Trophoblast cell (in vitro differentiated cells and primary cell): ENCODE data around the gene FRY.
A peak's percentile ranks its signal among the peaks of the same experiment; 100 is the strongest.

Source experiments
- DNase-seq, 2 donors: peaks; one replicate each; pipeline ENCODE4 v3.0.0-alpha.2; 2016
- H2AFZ ChIP-seq: 2 replicates; pipeline ENCODE4 v1.6.1; 2013; ENCODE audit warnings: low read length, moderate library complexity, mild to moderate bottlenecking; ENCODE audit not compliant: insufficient read depth, poor library complexity
- H2AK5ac ChIP-seq: 2 replicates; pipeline ENCODE4 v1.6.1; 2013; ENCODE audit warnings: mild to moderate bottlenecking, low read length
- H2BK120ac ChIP-seq: 2 replicates; pipeline ENCODE4 v1.6.1; 2013; ENCODE audit warnings: low read length, mild to moderate bottlenecking, moderate library complexity; ENCODE audit not compliant: insufficient read depth, poor library complexity
- H2BK12ac ChIP-seq: 2 replicates; pipeline ENCODE4 v1.6.1; 2013; ENCODE audit warnings: mild to moderate bottlenecking, low read length, moderate library complexity
- H2BK5ac ChIP-seq: 2 replicates; pipeline ENCODE4 v1.6.1; 2013; ENCODE audit warnings: low read length, low read depth, moderate library complexity, mild to moderate bottlenecking; ENCODE audit not compliant: poor library complexity
- H3K14ac ChIP-seq: 2 replicates; pipeline ENCODE4 v1.6.1; 2013; ENCODE audit warnings: mild to moderate bottlenecking, low read length
- H3K18ac ChIP-seq: 2 replicates; pipeline ENCODE4 v1.6.1; 2013; ENCODE audit warnings: mild to moderate bottlenecking, low read length
- H3K23ac ChIP-seq: 2 replicates; pipeline ENCODE4 v1.6.1; 2013; ENCODE audit warnings: low read length
- H3K27ac ChIP-seq: 2 replicates; pipeline ENCODE4 v1.5.1; 2013; ENCODE audit warnings: low read depth, mild to moderate bottlenecking, inconsistent platforms, low read length, moderate library complexity
- H3K27me3 ChIP-seq: 2 replicates; pipeline ENCODE4 v1.6.1; 2013; ENCODE audit warnings: inconsistent platforms, mild to moderate bottlenecking, low read length, moderate library complexity; ENCODE audit not compliant: insufficient read depth
- H3K36me3 ChIP-seq, 2 experiments: 1 replicate in 1 of 2; 2 replicates in 1 of 2; pipeline ENCODE4 v1.6.1; 2013; ENCODE audit warnings: low read length in 2 of 2, mild to moderate bottlenecking in 2 of 2, moderate library complexity in 1 of 2; ENCODE audit not compliant: insufficient read depth in 2 of 2, control insufficient read depth in 1 of 2
- H3K4ac ChIP-seq: 2 replicates; pipeline ENCODE4 v1.6.1; 2013; ENCODE audit warnings: low read depth, mild to moderate bottlenecking, low read length, moderate library complexity
- H3K4me1 ChIP-seq, 2 experiments: 1 replicate in 1 of 2; 2 replicates in 1 of 2; pipeline ENCODE4 v1.6.1; 2013; ENCODE audit warnings: low read length in 2 of 2, mild to moderate bottlenecking in 2 of 2, moderate library complexity in 1 of 2; ENCODE audit not compliant: insufficient read depth in 2 of 2, control insufficient read depth in 1 of 2
- H3K4me2 ChIP-seq: 2 replicates; pipeline ENCODE4 v1.6.1; 2013; ENCODE audit warnings: inconsistent platforms, mild to moderate bottlenecking, low read length, moderate library complexity
- H3K4me3 ChIP-seq: 2 replicates; pipeline ENCODE4 v1.5.1; 2013; ENCODE audit warnings: mild to moderate bottlenecking, low read depth, low read length, inconsistent platforms
- H3K79me1 ChIP-seq: one replicate; pipeline ENCODE4 v1.6.1; 2013; ENCODE audit warnings: low read length
- H3K79me2 ChIP-seq: 2 replicates; pipeline ENCODE4 v1.6.1; 2013; ENCODE audit warnings: low read length, mild to moderate bottlenecking; ENCODE audit not compliant: control insufficient read depth, insufficient read depth, poor library complexity
- H3K9ac ChIP-seq: 2 replicates; pipeline ENCODE4 v1.6.1; 2013; ENCODE audit warnings: mild to moderate bottlenecking, low read length
- H3K9me3 ChIP-seq: 2 replicates; pipeline ENCODE4 v1.6.1; 2013; ENCODE audit warnings: low read depth, mild to moderate bottlenecking, control low read depth, inconsistent platforms, low read length; ENCODE audit not compliant: insufficient read depth
- H4K12ac ChIP-seq: 2 replicates; pipeline ENCODE4 v1.6.1; 2013; ENCODE audit warnings: low read depth, mild to moderate bottlenecking, low read length, moderate library complexity
- H4K8ac ChIP-seq: 2 replicates; pipeline ENCODE4 v1.6.1; 2013; ENCODE audit warnings: low read depth, mild to moderate bottlenecking, low read length, moderate library complexity
- H4K91ac ChIP-seq: one replicate; pipeline ENCODE4 v1.6.1; 2013; ENCODE audit warnings: low read depth, mild to moderate bottlenecking, low read length, moderate library complexity
- WGBS: extraction: QIAGEN DNeasy Blood & Tissue Kit; methylation state at CpG from one replicate; pipeline ENCODE4 v1.1.7; 2013; ENCODE audit warnings: missing lambda C conversion rate; ENCODE audit not compliant: insufficient read length, insufficient coverage; ENCODE audit errors: extremely low coverage; 5-methylcytosine and 5-hydroxymethylcytosine counted together

Gene FRY

GRCh38 chr13:32311188-32311897 lies 279.8 kb downstream of the FRY start:
- Histone ChIP-seq H3K79me1 (peaks cover 7% of the 10 kb centered on the region), H3K4me1 (peaks cover 0 to 4% of the 10 kb centered on the region in 2 experiments), H3K4ac (no peak overlapping the region), H2BK12ac (no peak overlapping the region), H4K8ac (no peak overlapping the region), H3K23ac (no peak overlapping the region), H3K79me2 (peaks cover 2% of the 10 kb centered on the region), H3K14ac (no peak overlapping the region), H4K91ac (no peak overlapping the region), H2AFZ (no peak overlapping the region), H2AK5ac (no peak overlapping the region), H3K4me2 (no peak overlapping the region), H3K27ac (no peak overlapping the region), H3K9me3 (no peaks in the 10 kb centered on the region), H2BK5ac (no peak overlapping the region), H3K27me3 (no peaks in the 10 kb centered on the region), H3K4me3 (no peak overlapping the region), H3K36me3 (no peaks in the 10 kb centered on the region), H4K12ac (no peak overlapping the region), H3K9ac (no peak overlapping the region), H3K18ac (no peak overlapping the region), H2BK120ac (no peak overlapping the region)
- no peak for DNase-seq
- no CpG with 5 or more reads among the region's 36 CpGs for WGBS

GRCh38 chr13:32314271-32315237 lies 283.0 kb downstream of the FRY start:
- no CpG with 5 or more reads among the region's 32 CpGs for WGBS
- Histone ChIP-seq H3K9ac (peak overlapping the region; percentile 84), H4K8ac (peak overlapping the region; percentile 84), H3K23ac (no peak overlapping the region), H3K4me3 (peak overlapping the region; percentile 91), H3K27me3 (no peaks in the 10 kb centered on the region), H2BK12ac (no peak overlapping the region), H3K9me3 (no peaks in the 10 kb centered on the region), H3K18ac (peak overlapping the region; percentile 12), H3K79me2 (peaks cover 2% of the 10 kb centered on the region), H3K14ac (peak overlapping the region; percentile 34), H4K91ac (peak overlapping the region; percentile 70), H3K27ac (peak overlapping the region; percentile 81), H3K4me1 (peaks cover 0 to 4% of the 10 kb centered on the region in 2 experiments), H3K4ac (no peak overlapping the region), H4K12ac (peak overlapping the region; percentile 61), H3K36me3 (no peaks in the 10 kb centered on the region), H2AFZ (peak overlapping the region; percentile 56), H2BK120ac (peak overlapping the region; percentile 24), H3K79me1 (peaks cover 7% of the 10 kb centered on the region), H2AK5ac (no peak overlapping the region), H3K4me2 (peak overlapping the region; percentile 82), H2BK5ac (peak overlapping the region; percentile 18)
- peak; percentile 62 to 70 for DNase-seq

GRCh38 chr13:32315238-32316027 lies 283.9 kb downstream of the FRY start, which contains the start of the genes BRCA2 and ZAR1L:
Gene BRCA2, plus strand, starts transcription at chr13:32315508. Its CDS starts 953 bp downstream, at chr13:32316461.
Gene ZAR1L, minus strand, starts transcription at chr13:32315363. Its CDS starts 3,438 bp downstream, at chr13:32311925.
- WGBS, result no CpG with 5 or more reads among the region's 60 CpGs
- Histone ChIP-seq H2BK12ac (no peak within 1 kb of the TSS), H4K12ac (peak within 1 kb of the TSS; percentile 61), H2BK5ac (peak within 1 kb of the TSS; percentile 92), H3K9ac (peak within 1 kb of the TSS; percentile 89), H3K23ac (no peak within 1 kb of the TSS), H3K4me1 (peaks cover 0 to 4% of the 10 kb centered on the region in 2 experiments), H3K4me2 (peak within 1 kb of the TSS; percentile 82), H3K4me3 (peak within 1 kb of the TSS; percentile 91), H3K27me3 (no peaks in the 10 kb centered on the region), H4K8ac (peak within 1 kb of the TSS; percentile 84), H3K27ac (peak within 1 kb of the TSS; percentile 81), H3K36me3 (no peaks in the 10 kb centered on the region), H3K79me2 (peaks cover 2% of the 10 kb centered on the region), H2AK5ac (no peak within 1 kb of the TSS), H4K91ac (peak within 1 kb of the TSS; percentile 91), H3K4ac (peak within 1 kb of the TSS; percentile 38), H3K18ac (peak within 1 kb of the TSS; percentile 78), H3K9me3 (no peaks in the 10 kb centered on the region), H2AFZ (peak within 1 kb of the TSS; percentile 76), H3K79me1 (peaks cover 7% of the 10 kb centered on the region), H2BK120ac (peak within 1 kb of the TSS; percentile 44), H3K14ac (peak within 1 kb of the TSS; percentile 84)
- DNase-seq, result peak; percentile 95 to 98

GRCh38 chr13:32316028-32316339 lies 284.4 kb downstream of the FRY start:
- Histone ChIP-seq H2BK12ac (no peak overlapping the region), H4K8ac (peak overlapping the region; percentile 13), H3K79me2 (peaks cover 2% of the 10 kb centered on the region), H3K23ac (no peak overlapping the region), H3K4me2 (peak overlapping the region; percentile 82), H4K91ac (no peak overlapping the region), H3K4me1 (peaks cover 0 to 4% of the 10 kb centered on the region in 2 experiments), H3K79me1 (peaks cover 7% of the 10 kb centered on the region), H4K12ac (peak overlapping the region; percentile 5), H3K4ac (no peak overlapping the region), H3K14ac (peak overlapping the region; percentile 62), H3K9me3 (no peaks in the 10 kb centered on the region), H3K27me3 (no peaks in the 10 kb centered on the region), H3K36me3 (no peaks in the 10 kb centered on the region), H2BK120ac (peak overlapping the region; percentile 13), H3K9ac (peak overlapping the region; percentile 85), H3K27ac (peak overlapping the region; percentile 81), H3K4me3 (peak overlapping the region; percentile 91), H2AK5ac (no peak overlapping the region), H3K18ac (peak overlapping the region; percentile 12), H2AFZ (peak overlapping the region; percentile 76), H2BK5ac (no peak overlapping the region)
- no CpG with 5 or more reads among the region's 13 CpGs for WGBS
- no peak for DNase-seq
